Stimulated activated CD4-positive, alpha-beta T cell treated with anti-CD3 and anti-CD28 coated beads, Interleukin-2, amount 100 ng/mL, for 24 hours (primary cell): ENCODE results near the gene RBM4B.
A peak's percentile ranks its signal among the peaks of the same experiment; 100 is the strongest.

Experiments used
- DNase-seq, 2 donors: peaks; one replicate each; pipeline ENCODE4 v3.0.0-alpha.2; 2020

RBM4B gene

DNA sequence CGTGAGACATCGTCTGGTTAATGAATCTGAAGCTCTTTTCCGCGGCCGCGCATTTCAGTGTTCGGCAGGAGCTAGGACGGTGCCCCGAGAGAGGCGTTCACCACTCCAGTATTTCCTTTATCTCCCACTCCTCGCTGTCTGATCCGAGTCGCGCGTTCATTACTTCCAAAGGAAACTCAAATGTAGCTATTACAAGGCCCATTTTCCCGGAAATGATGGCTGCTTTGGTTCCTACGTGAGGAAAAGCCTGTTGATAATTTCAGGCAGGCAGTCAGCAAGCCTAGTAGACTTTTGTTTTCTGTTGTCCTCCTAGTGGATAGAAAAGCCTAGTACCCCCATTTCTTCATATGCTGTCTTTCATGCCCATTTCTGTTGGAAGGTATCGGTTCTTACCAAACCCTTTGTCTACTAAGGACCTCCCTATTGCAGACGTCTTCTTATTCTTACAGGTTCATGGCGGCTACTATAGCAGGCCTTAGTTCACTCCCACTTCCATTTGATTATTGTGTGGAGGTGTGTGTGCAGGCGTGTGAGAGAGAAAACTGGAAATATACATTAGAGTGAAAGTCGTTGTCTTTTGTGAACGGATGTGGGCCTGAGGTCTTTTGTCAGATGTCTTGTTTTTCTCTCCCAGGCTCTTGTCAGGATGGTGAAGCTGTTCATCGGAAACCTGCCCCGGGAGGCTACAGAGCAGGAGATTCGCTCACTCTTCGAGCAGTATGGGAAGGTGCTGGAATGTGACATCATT, 38.4 kb downstream of the RBM4B start:
- peak in 1 of 2 donors; percentile 50 for DNase-seq

DNA sequence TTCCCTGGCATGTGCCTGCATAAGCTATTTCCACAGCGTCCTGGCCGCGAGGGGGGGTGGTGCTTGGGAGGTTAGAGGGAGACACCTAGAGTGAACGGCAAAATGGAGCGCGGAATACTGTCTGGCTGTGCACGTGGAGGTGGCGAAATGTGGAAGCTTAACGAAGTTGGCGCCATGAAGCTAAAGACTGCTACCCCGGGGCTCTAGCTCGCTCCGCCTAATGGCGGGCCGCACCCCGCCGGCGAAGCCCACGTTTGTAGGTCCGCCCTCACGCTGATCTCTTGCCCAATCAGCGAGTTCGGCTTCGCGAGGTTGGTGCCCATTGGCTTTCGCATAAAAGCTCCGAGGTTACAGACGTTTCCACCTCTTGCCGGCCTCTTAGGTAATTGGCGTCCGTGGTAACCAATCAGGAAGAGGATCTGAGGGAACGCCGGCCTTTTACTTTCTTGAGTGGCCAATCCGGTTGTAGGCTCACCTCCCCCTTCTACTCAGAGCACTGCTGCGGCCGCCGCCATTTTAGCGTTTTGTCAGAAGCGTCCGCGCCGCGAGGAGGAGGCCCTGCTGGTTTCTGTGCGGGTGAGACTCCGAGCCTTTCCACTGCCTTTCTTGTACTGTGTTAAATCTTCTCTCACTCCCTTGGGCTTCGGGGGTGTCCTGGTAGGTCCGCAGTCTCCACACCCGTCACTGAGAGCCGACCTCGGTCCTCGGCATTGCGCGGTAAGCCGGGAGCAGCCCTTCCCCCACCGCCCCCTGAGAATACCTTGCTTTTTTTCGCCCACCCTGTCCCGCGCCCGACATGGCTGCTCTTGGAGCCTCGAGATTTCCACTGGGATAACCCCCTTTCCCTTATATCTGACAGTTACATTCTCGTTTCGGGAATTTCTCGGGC, 39.3 kb downstream of the RBM4B start, which contains the start of gene RBM4:
Gene RBM4 (plus strand): TSS at position 527 of the 889 bp plus-strand sequence. CDS start 1,009 bp downstream, outside the sequence.
- peak; percentile 91 to 95 for DNase-seq

GRCh38 chr11:66637557-66638176, 40.0 kb downstream of the RBM4B start:
- peak in 1 of 2 donors; percentile 27 for DNase-seq

DNA sequence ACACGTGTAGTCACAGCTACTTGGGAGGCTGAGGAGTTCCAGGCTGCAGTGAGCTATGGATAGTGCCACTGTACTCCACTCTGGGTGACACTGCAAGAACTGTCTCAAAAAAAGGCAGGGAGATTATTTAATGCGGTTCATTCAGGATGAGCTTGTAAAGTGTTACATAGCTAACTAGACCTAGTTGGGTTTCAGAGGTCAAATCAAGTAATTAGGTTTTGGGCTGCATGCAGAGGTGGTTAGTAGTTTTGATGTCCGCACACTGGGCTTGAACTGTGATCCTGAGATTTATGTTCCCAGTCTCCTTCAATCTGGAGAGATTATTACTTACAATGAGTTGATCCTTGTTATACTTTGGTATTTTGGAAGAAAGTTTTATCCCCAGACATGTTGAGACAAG, 41.3 kb downstream of the RBM4B start:
- no peak for DNase-seq

GRCh38 chr11:66632952-66633351, 44.7 kb downstream of the RBM4B start:
- DNase-seq: no peak

- no peak for DNase-seq
Measured at GRCh38 chr11:66631883-66632282, 45.8 kb downstream of the RBM4B start.

DNA sequence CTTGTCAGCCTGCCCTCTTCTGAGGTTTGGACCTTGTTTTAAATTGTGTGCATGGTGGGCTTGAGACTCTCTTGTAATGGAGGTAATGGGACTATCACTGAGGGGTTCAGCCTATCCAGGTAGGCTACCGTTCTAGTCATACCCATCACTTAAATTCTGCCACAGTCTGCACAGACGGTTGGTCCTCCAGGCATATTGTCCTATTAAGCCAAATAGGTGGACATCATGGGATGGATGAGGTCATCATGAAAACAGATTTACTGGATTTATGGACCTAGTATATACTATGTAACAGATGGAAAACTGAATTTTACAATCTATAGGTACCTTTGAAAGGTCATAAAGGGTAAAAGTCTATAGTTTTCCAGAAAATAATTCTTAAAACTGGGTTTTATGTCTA, 48.3 kb downstream of the RBM4B start:
- DNase-seq: no peak

DNA sequence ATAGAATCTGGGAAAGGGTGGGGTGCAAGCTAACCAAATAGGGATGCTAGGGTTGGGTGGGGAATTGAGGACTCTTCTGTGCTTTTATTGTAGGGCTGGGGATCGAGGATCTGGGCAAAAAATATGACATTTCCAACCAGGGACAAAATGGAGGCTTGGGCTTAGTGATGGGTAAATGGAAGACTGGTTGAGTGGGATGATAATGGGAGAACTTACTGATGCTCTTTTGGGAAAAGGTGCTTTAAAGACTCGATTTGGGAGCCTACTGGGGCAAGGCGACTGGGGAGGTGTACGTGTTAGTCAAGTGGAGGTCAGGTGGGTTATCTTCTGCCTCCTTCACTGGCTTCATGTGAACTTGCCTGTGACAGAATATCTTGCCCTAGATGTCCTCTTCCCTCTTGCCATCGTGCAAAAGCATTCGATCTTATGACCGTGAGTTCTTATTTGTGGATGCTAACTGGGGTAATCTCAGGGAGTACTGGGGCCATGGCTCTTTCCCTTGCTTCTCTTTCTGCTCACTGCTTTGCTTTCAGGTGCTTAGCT, 49.6 kb downstream of the RBM4B start:
- no peak for DNase-seq

- no peak for DNase-seq
Measured at GRCh38 chr11:66626926-66627325, 50.8 kb downstream of the RBM4B start.

DNA sequence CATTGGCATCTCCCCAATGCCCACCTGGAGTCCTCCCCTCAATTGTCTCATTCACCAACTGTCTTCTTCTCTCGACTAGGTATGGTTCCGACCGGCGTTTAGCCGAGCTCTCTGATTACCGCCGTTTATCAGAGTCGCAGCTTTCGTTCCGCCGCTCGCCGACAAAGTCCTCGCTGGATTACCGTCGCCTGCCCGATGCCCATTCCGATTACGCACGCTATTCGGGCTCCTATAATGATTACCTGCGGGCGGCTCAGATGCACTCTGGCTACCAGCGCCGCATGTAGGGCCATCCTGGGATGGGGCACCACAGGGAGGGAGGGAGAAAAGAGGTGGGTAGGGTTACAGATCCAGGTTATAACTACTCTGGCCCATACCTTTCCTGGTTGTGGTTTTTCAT, 51.3 kb downstream of the RBM4B start:
- DNase-seq: no peak

DNA sequence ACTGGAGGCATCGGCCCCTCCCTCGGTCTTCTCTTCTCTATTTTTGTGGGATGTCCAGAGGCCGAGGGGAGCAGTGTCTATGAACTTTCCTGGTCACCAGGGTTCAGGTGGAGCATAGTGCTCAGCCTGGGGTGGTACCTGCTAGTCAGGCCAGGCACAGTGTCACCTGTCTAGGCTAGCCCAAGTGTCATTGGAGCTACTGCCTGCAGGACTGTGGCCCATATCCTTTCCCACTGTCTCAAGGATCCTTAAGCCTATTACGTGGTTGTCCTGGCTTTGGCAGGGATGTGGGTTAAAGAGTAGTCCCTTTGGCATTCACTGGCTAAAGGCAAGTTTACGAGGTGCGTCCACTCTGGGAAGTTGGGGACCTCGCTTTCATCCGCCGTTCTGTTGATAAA, 51.9 kb downstream of the RBM4B start:
- DNase-seq: no peak

DNA sequence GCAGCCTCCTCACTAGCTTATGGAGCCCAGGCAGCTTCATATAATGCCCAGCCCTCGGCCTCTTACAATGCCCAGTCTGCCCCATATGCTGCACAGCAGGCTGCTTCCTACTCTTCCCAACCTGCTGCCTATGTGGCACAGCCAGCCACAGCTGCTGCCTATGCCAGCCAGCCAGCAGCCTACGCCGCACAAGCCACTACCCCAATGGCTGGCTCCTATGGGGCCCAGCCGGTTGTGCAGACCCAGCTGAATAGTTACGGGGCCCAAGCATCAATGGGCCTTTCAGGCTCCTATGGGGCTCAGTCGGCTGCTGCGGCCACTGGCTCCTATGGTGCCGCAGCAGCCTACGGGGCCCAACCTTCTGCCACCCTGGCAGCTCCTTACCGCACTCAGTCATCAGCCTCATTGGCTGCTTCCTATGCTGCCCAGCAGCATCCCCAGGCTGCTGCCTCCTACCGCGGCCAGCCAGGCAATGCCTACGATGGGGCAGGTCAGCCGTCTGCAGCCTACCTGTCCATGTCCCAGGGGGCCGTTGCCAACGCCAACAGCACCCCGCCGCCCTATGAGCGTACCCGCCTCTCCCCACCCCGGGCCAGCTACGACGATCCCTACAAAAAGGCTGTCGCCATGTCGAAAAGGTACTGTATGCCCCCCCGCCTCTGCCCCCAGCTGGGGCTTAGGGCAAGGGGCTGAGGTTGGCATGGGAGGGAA, 52.5 kb downstream of the RBM4B start:
- no peak for DNase-seq

DNA sequence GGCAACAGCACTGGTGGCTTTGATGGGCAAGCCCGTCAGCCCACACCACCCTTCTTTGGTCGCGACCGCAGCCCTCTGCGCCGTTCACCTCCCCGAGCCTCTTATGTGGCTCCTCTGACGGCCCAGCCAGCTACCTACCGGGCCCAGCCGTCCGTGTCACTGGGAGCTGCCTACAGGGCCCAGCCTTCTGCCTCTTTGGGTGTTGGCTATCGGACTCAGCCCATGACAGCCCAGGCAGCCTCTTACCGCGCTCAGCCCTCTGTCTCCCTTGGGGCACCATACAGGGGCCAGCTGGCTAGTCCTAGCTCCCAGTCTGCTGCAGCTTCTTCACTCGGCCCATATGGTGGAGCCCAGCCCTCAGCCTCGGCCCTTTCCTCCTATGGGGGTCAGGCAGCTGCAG, 53.2 kb downstream of the RBM4B start:
- DNase-seq: no peak

- no peak for DNase-seq
Measured at GRCh38 chr11:66619080-66619554, 58.6 kb downstream of the RBM4B start.

GRCh38 chr11:66617155-66617834, 60.4 kb downstream of the RBM4B start:
- DNase-seq: peak in 1 of 2 donors; percentile 26

DNA sequence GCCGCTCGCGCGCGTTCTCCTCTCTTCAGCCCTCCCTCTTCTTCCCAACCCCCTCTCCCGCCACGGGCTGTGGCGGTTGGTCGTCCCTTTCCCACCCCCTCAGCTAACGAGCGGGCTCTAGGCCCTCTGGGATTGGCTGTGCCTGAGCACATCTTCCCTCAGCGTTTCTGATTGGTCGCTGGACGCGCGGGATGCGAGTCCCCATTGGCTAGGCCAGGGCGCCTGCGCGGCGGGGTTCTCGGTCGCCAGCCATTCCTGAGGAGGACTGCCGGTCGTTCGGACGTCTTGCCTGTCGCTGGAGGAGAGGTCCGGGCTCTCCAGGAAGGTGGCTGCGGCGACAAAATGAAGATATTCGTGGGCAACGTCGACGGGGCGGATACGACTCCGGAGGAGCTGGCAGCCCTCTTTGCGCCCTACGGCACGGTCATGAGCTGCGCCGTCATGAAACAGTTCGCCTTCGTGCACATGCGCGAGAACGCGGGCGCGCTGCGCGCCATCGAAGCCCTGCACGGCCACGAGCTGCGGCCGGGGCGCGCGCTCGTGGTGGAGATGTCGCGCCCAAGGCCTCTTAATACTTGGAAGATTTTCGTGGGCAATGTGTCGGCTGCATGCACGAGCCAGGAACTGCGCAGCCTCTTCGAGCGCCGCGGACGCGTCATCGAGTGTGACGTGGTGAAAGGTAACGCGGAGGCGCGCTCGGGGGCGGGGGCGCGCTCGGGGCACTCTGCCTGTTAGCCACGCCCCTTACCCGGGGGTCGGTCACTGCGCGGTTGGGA, 61.1 kb downstream of the RBM4B start, which contains the start of gene RBM14:
Gene RBM14 (plus strand): TSS at position 252 of the 776 bp plus-strand sequence. CDS start 91 bp downstream, at position 343.
- DNase-seq: peak; percentile 97 to 98
